Bronchial epithelial cell (primary cell): ENCODE results near the gene ZDHHC8. TPM values are rescaled to one million over a fixed set of nuclear protein-coding genes. Genes with fewer than 3 reads are reported as not detected.

ENCODE experiments used
- DNase-seq: peaks from one replicate; pipeline ENCODE4 v3.0.0-alpha.2; 2010; ENCODE audit warnings: low read depth
- FAIRE-seq: peaks from 2 replicates; lab custom pipeline; 2011; peaks lifted over from hg19 to GRCh38; lab: Jason Lieb, UNC
- H3K27me3 ChIP-seq: 2 replicates; pipeline ENCODE4 v1.5.1; 2011; ENCODE audit warnings: low read length; ENCODE audit not compliant: control insufficient read depth, insufficient read depth
- H3K36me3 ChIP-seq: 2 replicates; pipeline ENCODE4 v1.5.1; 2011; ENCODE audit warnings: low read length; ENCODE audit not compliant: control insufficient read depth, insufficient read depth
- H3K4me3 ChIP-seq: 2 replicates; pipeline ENCODE4 v1.5.1; 2011; ENCODE audit warnings: mild to moderate bottlenecking, low read depth, low read length, control low read depth
- CTCF ChIP-seq: IDR thresholded peaks from 2 replicates; pipeline ENCODE4 v1.5.1; 2011; ENCODE audit warnings: mild to moderate bottlenecking, moderate library complexity, low read length, control low read depth, inconsistent platforms; ENCODE audit not compliant: insufficient read depth, severe bottlenecking
- total RNA-seq: library from RNA; depleted of rRNA; stranded (reverse); fragments of >200 nt; gene quantifications from 2 replicates; pipeline ENCODE4 v1.2.1, GENCODE V29; 2014

The ZDHHC8 gene
- total RNA-seq, 1 donor from 2014 or later = 6.6 TPM

- Histone ChIP-seq H3K27me3 (peaks cover 2% of the 10 kb centered on the region), H3K4me3 (no peak overlapping the region), H3K36me3 (no peaks in the 10 kb centered on the region)
- no peak for TF ChIP-seq CTCF
- FAIRE-seq = no peak
- no peak for DNase-seq
Measured at GRCh38 chr22:20188567-20188877, 56.9 kb downstream of the ZDHHC8 start.

- DNase-seq = no peak
- TF ChIP-seq CTCF = no peak
Measured at GRCh38 chr22:20191000-20191515, 59.5 kb downstream of the ZDHHC8 start.

GRCh38 chr22:20191803-20192202 is 60.2 kb downstream of the ZDHHC8 start:
- no peak for TF ChIP-seq CTCF
- no peak overlapping the region for H3K4me3 ChIP-seq
- H3K36me3 ChIP-seq = no peaks in the 10 kb centered on the region
- DNase-seq = no peak
- FAIRE-seq = no peak
- H3K27me3 ChIP-seq = no peaks in the 10 kb centered on the region

More at GRCh38 chr22:20191000-20191515, 59.5 kb downstream of the ZDHHC8 start:
- H3K4me3 ChIP-seq = no peak overlapping the region
- H3K27me3 ChIP-seq = peaks cover 2% of the 10 kb centered on the region
- H3K36me3 ChIP-seq = no peaks in the 10 kb centered on the region
- FAIRE-seq = no peak

GRCh38 chr22:20192293-20192971 is 60.8 kb downstream of the ZDHHC8 start:
- Histone ChIP-seq H3K36me3 (no peaks in the 10 kb centered on the region), H3K4me3 (no peak overlapping the region), H3K27me3 (no peaks in the 10 kb centered on the region)
- no peak for DNase-seq
- FAIRE-seq = no peak
- no peak for TF ChIP-seq CTCF

- FAIRE-seq (no peak), DNase-seq (no peak)
- Histone ChIP-seq H3K36me3 (no peaks in the 10 kb centered on the region), H3K27me3 (no peaks in the 10 kb centered on the region), H3K4me3 (no peak overlapping the region)
- no peak for TF ChIP-seq CTCF
Measured at GRCh38 chr22:20192972-20193760, 61.6 kb downstream of the ZDHHC8 start.
